AML-193 (cell line): ENCODE results near the gene MICAL2.

Source experiments
- DNase-seq, 2 experiments: peaks; one replicate each; lab custom pipeline; 2025; lab: John Stamatoyannopoulos, UW

The MICAL2 gene

GRCh38 chr11:12246147-12246546, 135.8 kb downstream of the MICAL2 start:
- DNase-seq: no peak

GRCh38 chr11:12246989-12247388, 136.6 kb downstream of the MICAL2 start:
- peak; percentile 2 to 4 for DNase-seq

GRCh38 chr11:12247543-12248254, 137.3 kb downstream of the MICAL2 start:
- no peak for DNase-seq

- DNase-seq: no peak
Observed at GRCh38 chr11:12248330-12248729, 137.9 kb downstream of the MICAL2 start.

GRCh38 chr11:12249590-12250260, 139.3 kb downstream of the MICAL2 start:
- DNase-seq: no peak

GRCh38 chr11:12251666-12252560, 141.5 kb downstream of the MICAL2 start:
- DNase-seq: no peak

GRCh38 chr11:12253843-12254281, 143.5 kb downstream of the MICAL2 start:
- DNase-seq: no peak

- no peak for DNase-seq
Observed at GRCh38 chr11:12258451-12258850, 148.1 kb downstream of the MICAL2 start.

- no peak for DNase-seq
Observed at GRCh38 chr11:12259956-12260355, 149.6 kb downstream of the MICAL2 start.

GRCh38 chr11:12260731-12261521, 150.5 kb downstream of the MICAL2 start:
- DNase-seq: no peak

GRCh38 chr11:12261551-12261950, 151.2 kb downstream of the MICAL2 start:
- DNase-seq: no peak

- DNase-seq: no peak
Observed at GRCh38 chr11:12263141-12263693, 152.8 kb downstream of the MICAL2 start.

- DNase-seq: no peak
Observed at GRCh38 chr11:12264361-12264760, 154.0 kb downstream of the MICAL2 start.

GRCh38 chr11:12266132-12266531, 155.7 kb downstream of the MICAL2 start:
- no peak for DNase-seq

- no peak for DNase-seq
Observed at GRCh38 chr11:12266943-12267342, 156.6 kb downstream of the MICAL2 start.

GRCh38 chr11:12267921-12268320, 157.5 kb downstream of the MICAL2 start:
- no peak for DNase-seq

GRCh38 chr11:12269104-12269441, 158.7 kb downstream of the MICAL2 start:
- DNase-seq: no peak

GRCh38 chr11:12269446-12270214, 159.2 kb downstream of the MICAL2 start:
- no peak for DNase-seq

GRCh38 chr11:12270215-12270797, 159.9 kb downstream of the MICAL2 start:
- DNase-seq: no peak

GRCh38 chr11:12270817-12271216, 160.4 kb downstream of the MICAL2 start:
- no peak for DNase-seq
